GM12875 (cell line): ENCODE data around the gene DYRK2.

Experiments used
- H3K4me3 ChIP-seq: one replicate; pipeline ENCODE4 v1.5.1; 2011; ENCODE audit warnings: low read depth, low read length, control low read depth
- CTCF ChIP-seq: IDR thresholded peaks from 2 replicates; pipeline ENCODE4 v1.5.1; 2011; ENCODE audit warnings: low read depth, mild to moderate bottlenecking, control low read depth, inconsistent platforms, low read length, moderate library complexity, borderline replicate concordance; ENCODE audit not compliant: insufficient read depth

DYRK2 gene

GRCh38 chr12:67692966-67693365, 44.4 kb downstream of the DYRK2 start:
- no peak overlapping the region for H3K4me3 ChIP-seq
- no peak for TF ChIP-seq CTCF

GRCh38 chr12:67693894-67694293, 45.3 kb downstream of the DYRK2 start:
- no peak overlapping the region for H3K4me3 ChIP-seq
- TF ChIP-seq CTCF, result no peak

- TF ChIP-seq CTCF, result no peak
- no peak overlapping the region for H3K4me3 ChIP-seq
Observed at GRCh38 chr12:67694306-67694900, 45.9 kb downstream of the DYRK2 start.

- no peak for TF ChIP-seq CTCF
- H3K4me3 ChIP-seq, result no peak overlapping the region
Observed at GRCh38 chr12:67695974-67696373, 47.4 kb downstream of the DYRK2 start.

- no peak for TF ChIP-seq CTCF
- no peak overlapping the region for H3K4me3 ChIP-seq
Observed at GRCh38 chr12:67697443-67697842, 48.9 kb downstream of the DYRK2 start.

GRCh38 chr12:67697967-67698366, 49.4 kb downstream of the DYRK2 start:
- no peak overlapping the region for H3K4me3 ChIP-seq
- no peak for TF ChIP-seq CTCF

GRCh38 chr12:67698672-67699581, 50.4 kb downstream of the DYRK2 start:
- no peak overlapping the region for H3K4me3 ChIP-seq

More at GRCh38 chr12:67698672-67699581, 50.4 kb downstream of the DYRK2 start:
- no peak for TF ChIP-seq CTCF
